HL-60 (cell line): ENCODE data around the gene ZCCHC24.

Experiments used
- GABPA ChIP-seq: IDR thresholded peaks from 2 replicates; pipeline ENCODE4 v1.6.1; 2012; ENCODE audit warnings: low read depth
- POLR2AphosphoS5 ChIP-seq: IDR thresholded peaks from 2 replicates; pipeline ENCODE4 v1.6.1; 2012; ENCODE audit warnings: low read depth
- SPI1 ChIP-seq: IDR thresholded peaks from 2 replicates; pipeline ENCODE4 v1.6.1; 2012; ENCODE audit warnings: low read depth, mild to moderate bottlenecking, borderline replicate concordance
- TF ChIP-seq, protein P1 (sequence below): IDR thresholded peaks from one replicate; pipeline ENCODE4 v1.5.1; 2011; ENCODE audit warnings: low read length, control low read depth, inconsistent platforms; ENCODE audit not compliant: insufficient read depth
- TF ChIP-seq, protein P2 (sequence below): IDR thresholded peaks from 2 replicates; pipeline ENCODE4 v1.6.1; 2012; ENCODE audit warnings: low read depth; ENCODE audit not compliant: insufficient replicate concordance

DNA sequence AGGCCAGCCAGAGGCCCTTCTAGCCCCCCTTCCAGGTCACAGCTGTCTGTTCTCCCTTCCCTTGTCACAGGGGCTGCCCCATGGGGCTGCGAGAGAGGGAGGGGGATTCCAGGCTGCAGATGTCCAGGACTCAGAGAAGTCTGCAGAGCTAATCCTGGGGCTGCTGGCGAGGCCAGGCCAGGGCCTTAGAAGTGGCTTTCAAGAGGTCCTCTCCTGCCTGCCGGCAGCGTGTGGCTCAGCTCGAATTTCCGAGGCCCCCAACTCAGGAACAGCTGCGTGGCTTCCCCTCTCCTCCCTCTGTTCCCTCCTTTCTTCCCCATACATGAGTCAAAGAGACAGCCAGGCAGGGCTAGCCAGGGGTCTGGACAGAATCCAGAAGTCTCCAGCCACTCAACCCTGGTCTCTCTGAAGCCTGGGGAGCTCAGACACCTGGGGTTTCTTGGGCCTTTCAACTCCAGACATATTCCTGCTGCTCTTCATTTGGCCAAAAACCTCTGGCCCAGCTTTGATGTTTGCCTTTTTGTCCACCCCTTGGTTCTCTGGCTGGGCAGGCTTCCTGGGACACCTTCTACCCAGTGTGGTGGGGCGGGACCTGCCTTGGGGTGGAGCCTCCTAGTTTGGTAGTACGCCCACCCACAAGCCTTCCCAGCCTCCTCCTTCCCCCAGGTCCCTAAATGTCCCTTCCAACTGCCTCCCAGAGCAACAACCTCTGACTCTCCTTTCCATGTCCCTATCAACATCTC is 45.1 kb upstream of the ZCCHC24 start:
- TF ChIP-seq, protein P1, sequence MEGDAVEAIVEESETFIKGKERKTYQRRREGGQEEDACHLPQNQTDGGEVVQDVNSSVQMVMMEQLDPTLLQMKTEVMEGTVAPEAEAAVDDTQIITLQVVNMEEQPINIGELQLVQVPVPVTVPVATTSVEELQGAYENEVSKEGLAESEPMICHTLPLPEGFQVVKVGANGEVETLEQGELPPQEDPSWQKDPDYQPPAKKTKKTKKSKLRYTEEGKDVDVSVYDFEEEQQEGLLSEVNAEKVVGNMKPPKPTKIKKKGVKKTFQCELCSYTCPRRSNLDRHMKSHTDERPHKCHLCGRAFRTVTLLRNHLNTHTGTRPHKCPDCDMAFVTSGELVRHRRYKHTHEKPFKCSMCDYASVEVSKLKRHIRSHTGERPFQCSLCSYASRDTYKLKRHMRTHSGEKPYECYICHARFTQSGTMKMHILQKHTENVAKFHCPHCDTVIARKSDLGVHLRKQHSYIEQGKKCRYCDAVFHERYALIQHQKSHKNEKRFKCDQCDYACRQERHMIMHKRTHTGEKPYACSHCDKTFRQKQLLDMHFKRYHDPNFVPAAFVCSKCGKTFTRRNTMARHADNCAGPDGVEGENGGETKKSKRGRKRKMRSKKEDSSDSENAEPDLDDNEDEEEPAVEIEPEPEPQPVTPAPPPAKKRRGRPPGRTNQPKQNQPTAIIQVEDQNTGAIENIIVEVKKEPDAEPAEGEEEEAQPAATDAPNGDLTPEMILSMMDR = no peak
- TF ChIP-seq POLR2AphosphoS5 = no peak
- TF ChIP-seq GABPA = no peak
- TF ChIP-seq, protein P2, sequence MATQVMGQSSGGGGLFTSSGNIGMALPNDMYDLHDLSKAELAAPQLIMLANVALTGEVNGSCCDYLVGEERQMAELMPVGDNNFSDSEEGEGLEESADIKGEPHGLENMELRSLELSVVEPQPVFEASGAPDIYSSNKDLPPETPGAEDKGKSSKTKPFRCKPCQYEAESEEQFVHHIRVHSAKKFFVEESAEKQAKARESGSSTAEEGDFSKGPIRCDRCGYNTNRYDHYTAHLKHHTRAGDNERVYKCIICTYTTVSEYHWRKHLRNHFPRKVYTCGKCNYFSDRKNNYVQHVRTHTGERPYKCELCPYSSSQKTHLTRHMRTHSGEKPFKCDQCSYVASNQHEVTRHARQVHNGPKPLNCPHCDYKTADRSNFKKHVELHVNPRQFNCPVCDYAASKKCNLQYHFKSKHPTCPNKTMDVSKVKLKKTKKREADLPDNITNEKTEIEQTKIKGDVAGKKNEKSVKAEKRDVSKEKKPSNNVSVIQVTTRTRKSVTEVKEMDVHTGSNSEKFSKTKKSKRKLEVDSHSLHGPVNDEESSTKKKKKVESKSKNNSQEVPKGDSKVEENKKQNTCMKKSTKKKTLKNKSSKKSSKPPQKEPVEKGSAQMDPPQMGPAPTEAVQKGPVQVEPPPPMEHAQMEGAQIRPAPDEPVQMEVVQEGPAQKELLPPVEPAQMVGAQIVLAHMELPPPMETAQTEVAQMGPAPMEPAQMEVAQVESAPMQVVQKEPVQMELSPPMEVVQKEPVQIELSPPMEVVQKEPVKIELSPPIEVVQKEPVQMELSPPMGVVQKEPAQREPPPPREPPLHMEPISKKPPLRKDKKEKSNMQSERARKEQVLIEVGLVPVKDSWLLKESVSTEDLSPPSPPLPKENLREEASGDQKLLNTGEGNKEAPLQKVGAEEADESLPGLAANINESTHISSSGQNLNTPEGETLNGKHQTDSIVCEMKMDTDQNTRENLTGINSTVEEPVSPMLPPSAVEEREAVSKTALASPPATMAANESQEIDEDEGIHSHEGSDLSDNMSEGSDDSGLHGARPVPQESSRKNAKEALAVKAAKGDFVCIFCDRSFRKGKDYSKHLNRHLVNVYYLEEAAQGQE = no peak
- TF ChIP-seq SPI1 = no peak
